GM19452 (cell line): Measurements from ENCODE around the gene HMX1.

ENCODE experiments used
- ATAC-seq: cut with Tn5 transposase; IDR thresholded peaks from one replicate; pipeline ENCODE4 v1.9.1; 2021; ENCODE audit not compliant: unreplicated experiment

HMX1 gene

GRCh38 chr4:8821151-8821950 is 50.3 kb downstream of the HMX1 start:
- no peak for ATAC-seq

GRCh38 chr4:8820178-8821102 is 51.2 kb downstream of the HMX1 start:
- no peak for ATAC-seq

GRCh38 chr4:8819473-8820177 is 52.0 kb downstream of the HMX1 start:
- no peak for ATAC-seq

- no peak for ATAC-seq
Measured at GRCh38 chr4:8819019-8819418, 52.6 kb downstream of the HMX1 start.

- no peak for ATAC-seq
Measured at GRCh38 chr4:8818063-8818881, 53.4 kb downstream of the HMX1 start.

GRCh38 chr4:8817813-8818062 is 53.9 kb downstream of the HMX1 start:
- ATAC-seq, result no peak

GRCh38 chr4:8817096-8817812 is 54.4 kb downstream of the HMX1 start:
- no peak for ATAC-seq
